HG02840 (cell line): ENCODE results near the gene PYY.
"Not testable (repeated sequence)": the region's sequence is repeated elsewhere in the genome, so short reads cannot be mapped to it uniquely, and the experiment has no call there.

Experiments used
- ATAC-seq: cut with Tn5 transposase; IDR thresholded peaks from one replicate; pipeline ENCODE4 v1.9.1; 2021; ENCODE audit warnings: mild to moderate bottlenecking, moderate library complexity, moderate number of reproducible peaks; ENCODE audit not compliant: unreplicated experiment, low FRiP score

PYY gene

GRCh38 chr17:43953746-43954145 lies at the start of gene PYY:
TSS of gene PYY (minus strand) at chr17:43953940. CDS start at chr17:43953483, 457 bp downstream.
- no peak for ATAC-seq

DNA sequence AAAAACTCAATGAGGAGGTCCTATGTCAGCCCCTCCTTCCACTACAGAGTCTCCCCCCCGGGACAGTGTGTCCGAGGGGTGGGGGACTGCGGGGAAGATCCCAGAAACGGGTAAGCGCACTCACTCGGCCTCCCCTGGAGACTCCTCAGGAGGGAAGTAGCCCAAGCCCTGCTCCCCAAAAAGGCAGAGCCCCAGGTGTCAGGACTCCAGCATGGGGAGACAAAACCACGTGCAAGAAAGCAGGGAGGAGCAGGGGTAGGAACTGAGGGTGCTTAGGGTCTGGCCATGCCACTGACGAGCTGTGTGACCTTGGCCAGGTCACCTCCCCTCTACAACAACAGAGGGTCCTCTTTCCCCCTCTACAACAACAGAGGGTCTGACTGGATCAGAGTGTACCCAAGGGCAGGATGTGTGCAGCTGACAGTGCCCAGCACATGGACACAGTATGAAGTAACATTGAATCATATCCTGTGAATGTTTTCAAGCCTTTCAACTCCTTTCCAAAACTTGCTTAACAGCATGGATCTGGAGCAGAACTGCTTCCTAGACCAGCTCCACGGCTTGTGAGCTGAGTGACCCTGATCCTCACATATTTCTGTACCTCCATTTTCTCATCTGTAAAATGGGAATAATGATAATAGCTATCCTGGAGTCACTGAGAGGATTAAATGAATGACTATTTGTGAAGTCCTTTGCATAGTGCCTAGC lies 48.6 kb upstream of the PYY start:
- ATAC-seq, result no peak

DNA sequence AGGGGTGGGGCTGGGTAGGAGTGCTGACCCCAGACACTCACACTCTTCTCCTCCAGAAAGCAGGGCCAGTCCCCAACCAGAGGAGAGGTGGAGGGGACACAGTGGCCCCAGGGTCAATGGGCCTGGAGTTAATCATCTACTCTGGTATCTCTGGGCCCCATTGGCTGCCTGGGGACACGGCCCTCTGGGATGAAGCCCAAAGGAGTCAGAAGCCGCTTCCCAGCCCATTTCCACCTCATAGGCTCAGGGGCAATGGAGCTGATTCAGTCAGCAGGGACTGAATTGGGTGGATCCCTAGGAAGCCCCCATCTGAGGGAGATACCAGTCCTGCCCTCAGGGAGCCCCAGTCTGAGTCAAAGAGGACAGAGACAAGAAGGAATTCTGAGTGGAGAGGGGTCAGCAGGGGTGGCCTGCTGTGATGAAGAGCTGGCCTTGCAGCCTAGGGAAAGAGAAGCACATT lies 47.8 kb upstream of the PYY start:
- ATAC-seq, result no peak

GRCh38 chr17:44000871-44001460 lies 47.2 kb upstream of the PYY start:
- no peak for ATAC-seq

- ATAC-seq, result no peak
These were observed 46.6 kb upstream of the PYY start for GRCh38 chr17:44000141-44000860.

DNA sequence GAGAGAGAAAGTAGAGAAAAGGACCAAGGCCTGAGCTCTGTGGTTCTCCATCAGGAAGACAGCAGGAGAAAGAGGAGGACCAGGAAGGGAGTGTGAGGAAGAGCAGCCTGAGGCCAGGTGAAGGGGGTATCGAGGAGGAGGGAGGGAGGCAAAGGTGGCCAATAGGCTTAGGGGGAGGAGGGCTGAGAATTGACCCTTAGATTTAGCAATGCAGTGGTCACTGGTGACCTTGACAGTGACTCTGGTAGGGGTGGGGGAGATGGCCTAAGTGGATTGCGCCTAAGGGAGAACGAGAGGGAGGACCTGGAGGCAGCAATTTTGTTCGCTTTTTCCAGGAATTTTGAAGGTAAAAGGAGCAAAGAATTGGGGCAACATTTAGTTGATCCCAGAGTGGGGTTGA lies 45.3 kb upstream of the PYY start:
- ATAC-seq, result no peak

DNA sequence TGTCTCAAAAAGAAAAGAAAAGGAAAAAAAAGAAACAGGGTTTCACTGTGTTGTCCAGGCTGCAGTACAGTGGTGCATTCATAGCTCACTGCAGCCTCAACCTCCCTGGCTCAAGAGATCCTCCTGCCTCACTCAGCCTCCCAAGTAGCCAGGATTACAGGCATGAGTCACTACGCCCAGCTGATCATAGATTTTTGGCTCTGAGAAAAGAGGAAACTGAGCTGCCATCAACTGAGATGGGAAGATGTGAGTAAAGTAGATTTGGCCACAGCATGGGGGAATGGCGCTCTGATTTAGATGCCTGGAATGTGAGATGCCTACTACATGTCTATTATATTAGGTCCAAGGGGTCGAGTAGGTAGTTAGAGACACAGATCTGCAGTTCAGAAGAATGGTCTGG lies 44.8 kb upstream of the PYY start:
- no peak for ATAC-seq

- not testable (repeated sequence) for ATAC-seq
These were observed 43.4 kb upstream of the PYY start for GRCh38 chr17:43997180-43997579.

- ATAC-seq, result no peak
These were observed 41.4 kb upstream of the PYY start for GRCh38 chr17:43995150-43995471.

- no peak for ATAC-seq
These were observed 40.8 kb upstream of the PYY start for GRCh38 chr17:43994272-43995149.

DNA sequence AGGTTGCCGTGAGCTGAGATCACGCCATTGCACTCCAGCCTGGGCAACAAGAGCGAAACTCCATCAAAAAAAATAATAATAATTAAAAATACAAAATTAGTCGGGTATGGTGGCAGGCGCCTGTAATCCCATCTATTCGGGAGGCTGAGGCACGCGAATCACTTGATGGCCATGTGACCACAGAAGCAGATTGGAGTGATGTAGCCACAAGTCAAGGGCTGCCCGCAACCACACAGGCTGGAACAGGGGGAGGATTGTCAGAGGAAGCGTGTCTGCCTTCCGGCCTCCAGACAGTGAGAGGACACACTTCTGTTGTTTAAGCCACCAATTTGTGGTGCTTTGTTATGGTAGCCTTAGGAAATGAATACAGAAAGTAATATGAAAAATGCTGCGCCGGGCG lies 38.9 kb upstream of the PYY start:
- ATAC-seq, result no peak

DNA sequence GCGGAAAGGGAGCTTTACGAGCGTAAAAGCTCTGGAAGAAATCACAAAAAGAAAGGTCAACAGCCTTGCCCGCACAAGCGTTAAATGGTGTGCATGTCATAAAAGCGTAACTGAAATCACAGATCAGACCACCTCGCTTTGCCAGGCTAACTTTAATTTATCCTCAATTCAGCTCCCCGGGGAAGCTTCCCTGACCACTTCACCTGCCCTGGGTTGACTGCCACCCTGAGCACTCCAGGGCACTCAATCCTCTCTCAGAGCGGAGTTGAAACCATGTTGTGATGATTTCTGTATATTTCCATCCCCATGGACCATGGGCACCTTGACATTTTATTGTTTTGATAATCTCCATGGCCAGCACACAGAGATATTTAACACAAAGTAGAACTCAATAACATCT lies 34.6 kb upstream of the PYY start:
- no peak for ATAC-seq

- no peak for ATAC-seq
These were observed 33.6 kb upstream of the PYY start for GRCh38 chr17:43987131-43988021.

DNA sequence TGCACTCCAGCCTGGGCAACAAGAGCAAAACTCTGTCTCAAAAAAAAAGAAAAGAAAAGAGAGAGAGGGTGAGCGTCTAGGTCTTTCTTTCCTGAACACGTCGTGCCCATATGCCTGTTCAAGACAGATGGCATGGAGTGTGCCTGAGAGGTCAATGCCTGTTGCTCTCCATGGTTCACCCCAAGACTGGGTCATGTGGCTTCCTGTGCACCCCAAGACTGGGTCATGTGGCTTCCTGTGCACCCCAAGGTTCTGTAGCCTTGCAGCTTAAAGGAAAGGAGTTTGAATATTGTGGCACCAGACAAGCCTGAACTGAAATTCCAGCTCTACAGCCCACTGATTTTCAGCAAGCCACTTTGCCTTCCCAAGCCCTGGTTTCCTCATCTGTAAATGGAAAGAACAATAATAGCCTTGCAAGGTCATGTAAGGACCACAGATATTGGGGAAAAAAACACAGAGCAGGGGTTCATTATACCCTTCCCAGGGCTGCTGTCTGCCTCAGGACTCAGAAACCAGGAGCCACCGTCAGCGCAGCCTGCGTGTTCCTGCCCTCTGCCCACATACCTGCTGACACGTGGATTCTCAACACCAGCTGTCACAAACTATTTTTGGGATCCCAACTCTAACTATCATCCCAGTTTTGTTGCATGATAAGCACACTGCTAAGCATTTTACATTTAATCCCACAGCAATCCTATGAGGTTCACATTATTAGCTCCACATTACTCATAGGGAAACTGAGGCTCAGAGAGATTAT lies 32.7 kb upstream of the PYY start:
- ATAC-seq, result no peak

- no peak for ATAC-seq
These were observed 30.8 kb upstream of the PYY start for GRCh38 chr17:43984521-43984920.

GRCh38 chr17:43983515-43984411 lies 30.0 kb upstream of the PYY start:
- ATAC-seq, result no peak

- ATAC-seq, result no peak
These were observed 29.4 kb upstream of the PYY start for GRCh38 chr17:43983196-43983514.

GRCh38 chr17:43982171-43982570 lies 28.4 kb upstream of the PYY start:
- ATAC-seq, result no peak
